Measurements from ENCODE around the gene OR8S1.

- TF ChIP-seq POLR2AphosphoS5 (IDR thresholded peaks at IDR 0.05; ENCODE audit: insufficient read depth, low read depth, low read length) = no peak
- TF ChIP-seq CTCF (IDR thresholded peaks at IDR 0.05; ENCODE audit: extremely low read depth in 1 of 2, insufficient read depth in 1 of 2, low read depth in 1 of 2, low read length in 2 of 2) = no peak
- no peak for TF ChIP-seq MYC (IDR thresholded peaks at IDR 0.05; ENCODE audit: low read depth, low read length)
- TF ChIP-seq JUN (IDR thresholded peaks at IDR 0.05; ENCODE audit: borderline replicate concordance, insufficient read depth, insufficient read length, low read depth) = no peak
- TF ChIP-seq POLR2A (IDR thresholded peaks at IDR 0.05; ENCODE audit: low read depth, low read length) = no peak
These were observed 44.5 kb downstream of the OR8S1 start, which contains the start of gene LALBA for GRCh38 chr12:48569946-48570345.
